ENCODE measurements around the gene MADCAM1. TPM values are rescaled to one million over a fixed set of nuclear protein-coding genes. Genes with fewer than 3 reads are reported as not detected.

The MADCAM1 gene
- total and polyA plus RNA-seq, 10 of the 15 experiments (the other 5 are each of a cell fraction or from before 2014, with no cell fraction given): 0.06 to 0.32 (median 0.31) TPM; not detected in 5

DNA sequence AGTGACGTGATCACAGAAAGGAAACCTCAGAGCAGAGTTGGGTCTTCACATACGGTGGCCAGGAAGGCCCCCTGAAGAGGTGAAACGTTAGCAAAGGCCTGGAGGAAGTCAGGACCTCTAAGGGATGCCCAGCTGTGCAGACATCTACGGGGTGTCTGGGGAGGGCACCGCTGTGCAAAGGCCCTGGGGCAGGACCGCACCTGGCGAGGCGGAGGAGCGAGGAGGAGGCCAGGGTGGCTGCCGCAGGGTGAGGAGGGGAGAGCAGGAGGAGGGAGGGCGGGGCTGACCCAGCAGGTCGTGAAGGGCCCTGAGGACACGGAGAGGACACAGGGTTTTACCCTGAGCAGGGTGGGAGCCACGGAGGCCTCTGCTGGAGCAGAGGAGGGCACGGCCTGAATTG, 11.8 kb upstream of the MADCAM1 start (continued):
- TF ChIP-seq ATF7 (IDR thresholded peaks at IDR 0.05; ENCODE audit: low read depth): no peak
- no peak for TF ChIP-seq EGR1 (IDR thresholded peaks at IDR 0.05; ENCODE audit: borderline replicate concordance in 1 of 2, low read depth in 2 of 2, low read length in 2 of 2)
- no peak for TF ChIP-seq SMAD5 (IDR thresholded peaks at IDR 0.05; ENCODE audit: low read depth)
- no peak for TF ChIP-seq MYB (IDR thresholded peaks at IDR 0.05; ENCODE audit: borderline replicate concordance, low read depth, low read length)

DNA sequence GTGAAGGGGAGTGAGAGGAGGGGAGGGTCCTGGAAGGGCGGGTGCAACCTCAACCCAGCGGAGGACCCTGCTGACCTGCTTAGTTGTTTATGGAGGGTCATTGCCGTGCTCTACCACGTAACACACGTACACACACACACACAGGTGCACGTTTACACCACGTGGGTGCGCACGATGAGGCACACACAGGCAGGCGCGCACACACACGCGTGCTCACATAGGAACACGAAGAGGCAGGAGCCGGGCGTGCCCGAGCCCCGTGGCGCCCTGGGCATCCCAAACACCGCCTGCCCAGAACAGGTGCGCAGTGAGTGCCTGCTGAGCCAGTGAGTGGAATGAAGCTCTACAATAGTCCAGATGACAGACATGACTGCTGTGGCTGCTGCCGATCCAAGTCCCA, 11.2 kb upstream of the MADCAM1 start:
- DNase-seq (ENCODE audit: low read depth, low spot score) (no peak), ATAC-seq (no peak), FAIRE-seq (no peak)
- Histone ChIP-seq H3K4me1 (ENCODE audit: control insufficient read depth, insufficient read depth, low read length) (no peaks in the 10 kb centered on the region; the same call in 1 of the 2 replicates), H2AFZ (ENCODE audit: control insufficient read depth, low read depth, low read length) (no peak overlapping the region), H3K36me3 (ENCODE audit: control insufficient read depth in 2 of 2, insufficient read depth in 2 of 2, low read length in 1 of 2) (no peaks in the 10 kb centered on the region), H3K4me3 (no peak overlapping the region), H3K79me2 (ENCODE audit: control insufficient read depth, insufficient read depth, low read length) (no peaks in the 10 kb centered on the region), H4K20me1 (ENCODE audit: control insufficient read depth, insufficient read depth) (no peaks in the 10 kb centered on the region), H3K27me3 (replicated peaks in 1 of 2; ENCODE audit: control insufficient read depth in 2 of 2, insufficient read depth in 2 of 2, low read length in 1 of 2) (no peaks in the 10 kb centered on the region), H3K9ac (ENCODE audit: control insufficient read depth, insufficient read depth, low read length) (no peak overlapping the region), H3K27ac (ENCODE audit: control insufficient read depth, insufficient read depth) (no peak overlapping the region), H3K4me2 (ENCODE audit: control insufficient read depth, insufficient read depth) (no peak overlapping the region), H3K9me3 (replicated peaks; ENCODE audit: control insufficient read depth, insufficient read depth, low read length) (no peaks in the 10 kb centered on the region; the same call in 2 of the 3 replicates)
- intact Hi-C loops (cut with micrococcal nuclease; ENCODE audit: unreplicated experiment): no loop called here
- ChIA-PET RAD21 (ENCODE audit: unreplicated experiment) (no interaction called here), POLR2A (no interaction called here), CTCF (no interaction called here), SMC1A (ENCODE audit: uncharacterized antibody, unreplicated experiment) (no interaction called here)
- TF ChIP-seq TAF1 (IDR thresholded peaks at IDR 0.05; ENCODE audit: borderline replicate concordance, low read depth, low read length) (no peak), RELA (IDR thresholded peaks at IDR 0.05; ENCODE audit: borderline replicate concordance, partially characterized antibody) (no peak), BRCA1 (IDR thresholded peaks at IDR 0.05; ENCODE audit: low read depth, low read length) (no peak), CREM (IDR thresholded peaks at IDR 0.05; ENCODE audit: low read depth) (no peak), CBX3 (IDR thresholded peaks at IDR 0.05; ENCODE audit: borderline replicate concordance, low read depth) (no peak)
- BruUV-seq (replicated peaks): no TSS peak
- 69% methylated on average over 22 of the region's 22 CpGs for WGBS (ENCODE audit: insufficient coverage, insufficient replicate concordance, low lambda C conversion rate, missing lambda C conversion rate)
- in situ Hi-C loops (cut with MboI): no loop called here
